GM21423 (cell line): ENCODE measurements around the gene SPINK4.

Experiments used
- ATAC-seq: cut with Tn5 transposase; IDR thresholded peaks from one replicate; pipeline ENCODE4 v1.9.1; 2021; ENCODE audit warnings: mild to moderate bottlenecking, moderate library complexity; ENCODE audit not compliant: unreplicated experiment

The SPINK4 gene

GRCh38 chr9:33229359-33230114, 10.4 kb upstream of the SPINK4 start:
- no peak for ATAC-seq

DNA sequence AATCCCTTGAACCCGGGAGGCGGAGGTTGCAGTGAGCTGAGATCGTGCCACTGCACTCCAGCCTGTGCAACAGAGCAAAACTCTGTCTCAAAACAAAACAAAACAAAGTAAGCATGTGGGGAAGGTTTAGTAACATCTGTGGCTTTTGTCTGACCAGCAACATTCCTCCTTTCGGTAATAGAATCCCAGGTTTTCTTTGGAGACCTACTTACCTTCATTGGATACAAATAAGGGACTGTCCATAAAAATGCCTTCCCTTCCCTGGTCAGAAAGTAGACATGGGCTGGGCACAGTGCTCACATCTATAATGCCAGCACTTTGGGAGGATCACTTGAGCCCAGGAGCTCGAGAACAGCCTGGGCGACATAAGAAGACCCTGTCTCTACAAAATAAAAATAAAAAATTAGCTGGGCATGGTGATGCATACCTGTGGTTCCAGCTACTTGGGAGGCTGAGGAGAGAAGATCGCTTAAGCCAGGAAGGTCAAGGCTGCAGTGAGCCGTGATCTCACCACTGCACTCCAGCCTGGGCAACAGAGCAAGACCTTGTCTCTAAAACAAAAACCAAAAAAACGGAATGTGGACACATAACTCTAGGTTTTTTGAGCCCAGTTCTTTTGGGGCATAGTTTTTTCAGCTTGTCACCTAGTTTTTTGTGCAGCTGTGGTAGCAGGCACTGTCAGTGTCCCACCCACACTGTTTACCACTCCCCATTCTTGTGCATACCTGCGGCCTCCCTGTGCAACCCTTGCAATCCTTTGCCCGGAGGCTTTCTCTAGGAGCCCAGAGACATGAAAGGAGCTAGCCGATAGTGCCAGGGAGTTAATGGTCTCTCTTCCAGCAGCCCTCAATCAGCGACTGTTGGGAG, 9.0 kb upstream of the SPINK4 start:
- ATAC-seq = no peak

GRCh38 chr9:33231623-33231942, 8.4 kb upstream of the SPINK4 start:
- no peak for ATAC-seq

DNA sequence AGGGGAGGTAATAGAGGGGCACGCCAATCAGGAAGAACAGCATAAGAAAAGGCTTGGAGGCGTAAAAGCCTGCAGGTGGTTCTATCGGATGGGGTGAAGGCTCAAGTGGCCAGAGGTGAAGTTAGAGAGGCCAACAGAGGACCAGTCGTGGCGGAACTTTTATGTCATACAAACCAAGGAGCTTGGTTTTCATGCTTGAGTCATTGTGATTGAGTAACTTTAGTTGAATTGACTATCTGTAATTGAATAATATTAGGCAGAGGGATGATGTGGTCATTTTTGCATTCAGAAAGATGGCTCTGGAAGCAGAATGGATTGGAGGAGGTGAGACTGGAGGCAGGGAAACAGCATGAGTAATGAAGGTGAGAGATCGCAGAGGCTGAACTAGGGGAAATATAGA, 7.2 kb upstream of the SPINK4 start:
- ATAC-seq = no peak

GRCh38 chr9:33233626-33234342, 6.2 kb upstream of the SPINK4 start:
- no peak for ATAC-seq

DNA sequence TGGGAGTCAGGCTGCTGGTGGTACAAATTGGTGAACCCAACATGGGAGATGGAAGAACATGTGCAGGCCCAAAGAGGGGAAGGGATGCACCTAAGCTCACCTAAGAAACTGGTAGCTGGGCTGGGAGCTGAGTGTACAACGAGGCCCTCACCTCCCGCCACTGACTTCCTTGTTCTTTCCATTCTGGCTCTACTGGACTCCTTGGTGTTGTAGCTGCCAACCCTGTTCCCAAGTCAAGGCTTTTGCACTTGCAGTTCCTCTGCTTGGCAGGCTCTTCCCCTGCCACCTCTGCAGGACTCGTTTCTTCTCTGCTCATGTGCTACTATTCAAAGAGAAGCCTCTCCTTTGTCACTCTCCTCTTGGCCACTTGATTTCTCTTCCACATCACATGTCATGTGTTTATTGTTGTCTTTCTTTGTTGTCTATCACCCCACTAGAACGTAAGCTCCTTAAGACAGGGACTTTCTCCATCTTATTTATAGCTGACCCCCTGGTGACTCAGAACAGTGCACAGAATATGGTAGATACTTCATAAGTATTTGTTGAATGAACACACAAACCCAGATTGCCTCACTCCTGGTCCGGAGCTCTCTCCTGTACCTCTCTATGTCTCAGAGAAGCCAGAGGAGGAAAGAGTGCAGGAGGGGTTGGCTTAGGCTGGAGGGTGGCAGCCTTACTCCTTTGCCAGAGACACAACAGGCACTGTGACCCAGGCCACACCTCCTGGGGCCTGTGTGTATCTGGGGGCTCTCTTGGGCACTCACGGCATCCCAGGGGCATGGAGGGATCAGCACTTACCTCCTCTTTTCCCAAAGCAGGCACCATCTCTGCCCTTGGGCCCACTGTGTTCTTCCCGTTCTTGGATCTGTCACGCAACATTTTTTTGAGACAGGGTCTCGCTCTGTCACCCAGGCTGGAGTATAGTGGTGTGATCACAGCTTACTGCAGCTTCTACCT, 5.2 kb upstream of the SPINK4 start:
- ATAC-seq = no peak

DNA sequence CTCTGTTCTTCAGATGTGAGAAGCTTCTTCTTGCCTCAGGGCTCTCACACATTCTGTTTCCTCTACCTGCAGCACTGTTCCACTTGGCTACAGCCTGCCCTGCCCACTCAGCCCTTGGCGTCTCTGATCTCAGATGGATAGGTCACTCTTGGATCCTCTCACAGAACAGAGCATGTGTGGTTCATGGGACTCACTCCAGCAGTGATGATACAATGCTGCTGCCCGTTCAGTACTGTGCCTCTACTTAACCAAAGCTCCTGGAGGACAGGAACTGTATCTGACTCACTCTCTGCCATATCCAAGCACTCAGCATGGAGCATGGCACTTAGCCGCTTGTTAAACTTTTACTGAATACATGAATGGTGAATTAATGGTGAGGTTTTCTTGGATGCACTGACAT, 3.4 kb upstream of the SPINK4 start:
- ATAC-seq = no peak

GRCh38 chr9:33241298-33241697, 1.3 kb downstream of the SPINK4 start:
- no peak for ATAC-seq

GRCh38 chr9:33242609-33243134, 2.7 kb downstream of the SPINK4 start:
- ATAC-seq = no peak

GRCh38 chr9:33244137-33244784, 4.3 kb downstream of the SPINK4 start:
- no peak for ATAC-seq

- ATAC-seq = no peak
Observed at GRCh38 chr9:33245341-33245740, 5.4 kb downstream of the SPINK4 start.

GRCh38 chr9:33246269-33246860, 6.4 kb downstream of the SPINK4 start:
- ATAC-seq = no peak

- no peak for ATAC-seq
Observed at GRCh38 chr9:33248606-33249005, 8.6 kb downstream of the SPINK4 start.

DNA sequence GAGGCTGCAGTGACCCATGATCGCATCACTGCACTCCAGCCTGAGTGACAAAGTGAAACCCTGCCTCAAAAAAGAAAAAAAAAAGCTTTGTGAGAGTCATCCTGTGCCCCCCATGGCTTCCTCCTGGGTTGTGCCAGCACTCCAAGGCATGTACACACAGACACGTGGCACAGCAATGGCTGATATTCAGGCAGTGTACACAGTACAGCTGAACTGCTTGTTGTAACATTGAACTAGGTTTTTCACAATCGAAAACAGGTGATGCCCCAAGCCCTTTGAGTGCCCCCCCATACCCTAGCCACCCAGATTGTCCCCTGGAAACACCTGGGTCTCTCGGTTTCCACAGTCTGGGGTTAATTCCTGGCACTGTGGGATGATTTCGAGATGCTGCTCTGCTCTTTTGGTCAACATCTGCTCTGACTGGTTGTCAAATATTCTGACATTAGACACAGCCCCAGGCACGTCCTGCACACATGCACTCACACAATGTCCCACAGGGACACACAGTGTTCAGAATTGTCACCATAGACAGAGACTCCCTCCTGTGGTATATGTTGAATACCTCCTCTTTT, 9.2 kb downstream of the SPINK4 start:
- ATAC-seq = no peak

- ATAC-seq = no peak
Observed at GRCh38 chr9:33249983-33250382, 10.0 kb downstream of the SPINK4 start.

DNA sequence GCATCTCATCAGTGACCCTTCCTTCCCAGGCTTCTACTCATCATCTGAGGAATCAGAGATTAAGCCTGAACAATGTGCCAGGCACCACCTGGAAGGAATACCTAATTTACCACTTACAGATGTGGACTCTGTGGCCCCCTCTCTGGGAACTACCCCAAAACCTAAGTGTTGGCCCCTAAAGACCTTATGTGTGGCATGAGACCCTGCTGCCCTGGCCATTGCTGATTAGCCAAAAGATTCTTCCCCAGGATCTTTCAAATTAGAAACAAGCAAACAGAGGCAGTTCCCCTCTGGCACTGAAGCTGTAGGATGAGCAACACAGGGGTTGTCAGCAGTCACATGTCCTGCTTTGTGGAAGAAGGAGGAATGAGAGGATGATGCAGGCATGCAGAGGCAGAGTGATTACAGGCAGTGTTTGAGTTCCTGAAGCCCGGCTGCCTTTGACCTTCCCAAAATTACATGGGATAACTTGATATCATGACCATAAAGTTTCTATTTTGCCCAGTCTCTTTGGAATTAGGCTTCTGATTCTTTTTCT, 10.6 kb downstream of the SPINK4 start:
- no peak for ATAC-seq

DNA sequence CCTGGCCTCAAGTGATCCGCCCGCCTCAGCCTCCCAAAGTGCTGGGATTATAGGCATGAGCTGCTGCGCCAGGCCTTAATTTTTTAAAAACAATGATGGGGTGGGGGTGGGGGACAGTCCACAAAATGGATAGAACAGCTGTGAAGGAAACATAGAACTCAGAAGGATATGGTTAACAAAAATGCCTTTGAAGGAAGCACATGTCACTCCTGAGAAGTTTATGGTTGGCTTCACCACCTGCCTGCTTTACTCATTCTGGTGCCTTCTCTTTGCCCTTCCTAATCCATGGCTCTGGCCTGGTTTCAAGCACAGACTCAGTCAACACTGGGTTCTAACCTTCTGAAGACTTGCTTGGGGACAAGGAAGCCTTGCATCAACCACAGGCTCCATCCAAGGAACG, 14.2 kb downstream of the SPINK4 start:
- ATAC-seq = no peak

DNA sequence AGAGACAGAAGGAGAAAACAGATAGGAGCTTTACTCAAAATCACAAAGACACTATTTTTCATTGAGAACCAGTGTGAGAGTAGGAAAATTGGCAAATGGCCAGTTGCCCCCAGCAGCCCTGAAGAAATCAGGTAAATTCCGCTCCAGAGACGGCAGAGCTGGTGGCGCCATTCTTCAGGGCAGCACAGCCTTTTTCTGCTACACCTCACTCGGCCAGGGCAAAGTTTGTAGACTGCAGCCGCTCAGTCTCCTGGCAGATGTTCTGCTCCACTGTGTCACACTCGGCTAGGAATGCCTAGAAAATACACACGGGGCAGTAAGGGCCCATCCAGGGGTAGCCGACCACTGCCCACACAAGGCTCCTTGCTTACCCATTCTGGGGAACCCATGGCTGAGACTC, 15.0 kb downstream of the SPINK4 start:
- ATAC-seq = no peak

DNA sequence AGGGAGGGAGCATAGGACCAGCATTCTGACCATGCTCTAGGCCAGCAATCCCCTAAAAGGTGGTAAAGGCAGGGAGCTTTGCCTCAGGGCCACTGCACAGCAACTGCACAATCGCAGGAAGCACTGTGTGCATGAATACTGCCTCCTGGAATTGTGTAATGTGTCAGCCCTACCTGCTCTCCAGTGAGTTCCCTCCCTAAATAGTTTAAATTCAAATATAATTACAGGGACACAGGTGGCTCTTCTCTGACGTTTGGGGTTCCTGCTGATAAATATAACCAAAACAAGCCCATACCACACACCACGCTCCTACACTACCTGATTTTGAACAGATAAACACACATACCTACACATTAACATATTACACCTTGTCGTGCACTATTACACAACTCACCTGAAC, 15.5 kb downstream of the SPINK4 start:
- ATAC-seq = no peak
